ENCODE results near the gene RNH1.

RNH1 gene

GRCh38 chr11:537622-538430, 30.8 kb upstream of the RNH1 start:
- no peak for DNase-seq (ENCODE audit: low spot score)

- DNase-seq (ENCODE audit: low spot score) = no peak
Observed at GRCh38 chr11:536841-537621, 30.0 kb upstream of the RNH1 start, which contains the start of gene LRRC56. LRRC56 (plus strand) TSS chr11:537527; CDS start chr11:540685, 3,158 bp downstream.

- DNase-seq (ENCODE audit: low spot score) = peak; percentile 93
Observed at GRCh38 chr11:535519-536454, 28.7 kb upstream of the RNH1 start, which contains the start of gene HRAS. HRAS (minus strand) TSS chr11:535576.

GRCh38 chr11:535210-535518, 28.1 kb upstream of the RNH1 start:
- DNase-seq (ENCODE audit: low spot score) = no peak

GRCh38 chr11:534396-535209, 27.6 kb upstream of the RNH1 start:
- DNase-seq (ENCODE audit: low spot score) = no peak

GRCh38 chr11:533586-534395, 26.7 kb upstream of the RNH1 start:
- DNase-seq (ENCODE audit: low spot score) = no peak

GRCh38 chr11:532986-533585, 26.0 kb upstream of the RNH1 start:
- DNase-seq (ENCODE audit: low spot score) = no peak

GRCh38 chr11:532527-532985, 25.5 kb upstream of the RNH1 start:
- DNase-seq (ENCODE audit: low spot score) = no peak

GRCh38 chr11:531919-532526, 25.0 kb upstream of the RNH1 start:
- DNase-seq (ENCODE audit: low spot score) = no peak

GRCh38 chr11:530960-531831, 24.2 kb upstream of the RNH1 start:
- DNase-seq (ENCODE audit: low spot score) = no peak

GRCh38 chr11:529728-530411, 22.8 kb upstream of the RNH1 start:
- DNase-seq (ENCODE audit: low spot score) = no peak

GRCh38 chr11:528815-529727, 22.0 kb upstream of the RNH1 start:
- no peak for DNase-seq (ENCODE audit: low spot score)

GRCh38 chr11:528166-528814, 21.2 kb upstream of the RNH1 start:
- DNase-seq (ENCODE audit: low spot score) = no peak

- DNase-seq (ENCODE audit: low spot score) = no peak
Observed at GRCh38 chr11:526192-526591, 19.1 kb upstream of the RNH1 start.

GRCh38 chr11:521177-521688, 14.2 kb upstream of the RNH1 start:
- DNase-seq (ENCODE audit: low spot score) = no peak

Measured in globus pallidus (tissue), 1 donor.